Measurements from ENCODE around the gene SLC2A10. TPM values are rescaled to one million over a fixed set of nuclear protein-coding genes. Genes with fewer than 3 reads are reported as not detected.

The SLC2A10 gene
- total RNA-seq (ENCODE audit: unreplicated experiment): 19.4 TPM
- long read RNA-seq, full-length matches to known transcripts: 1 of 1 reads
- long read RNA-seq, partial matches to known transcripts: 0 of 1 reads
- long read RNA-seq, other reads (novel, unspliced or antisense): 0 of 1 reads

- peak within 1 kb of the TSS; percentile 93 for H3K4me3 Mint-ChIP-seq (ENCODE audit: unreplicated experiment)
- peak; percentile 72 for DNase-seq (ENCODE audit: low spot score)
- peak within 1 kb of the TSS; percentile 53 for H3K27ac Mint-ChIP-seq (ENCODE audit: unreplicated experiment)
- H3K9me3 Mint-ChIP-seq (ENCODE audit: unreplicated experiment): no peaks in the 10 kb centered on the region
- TF ChIP-seq, protein P1, sequence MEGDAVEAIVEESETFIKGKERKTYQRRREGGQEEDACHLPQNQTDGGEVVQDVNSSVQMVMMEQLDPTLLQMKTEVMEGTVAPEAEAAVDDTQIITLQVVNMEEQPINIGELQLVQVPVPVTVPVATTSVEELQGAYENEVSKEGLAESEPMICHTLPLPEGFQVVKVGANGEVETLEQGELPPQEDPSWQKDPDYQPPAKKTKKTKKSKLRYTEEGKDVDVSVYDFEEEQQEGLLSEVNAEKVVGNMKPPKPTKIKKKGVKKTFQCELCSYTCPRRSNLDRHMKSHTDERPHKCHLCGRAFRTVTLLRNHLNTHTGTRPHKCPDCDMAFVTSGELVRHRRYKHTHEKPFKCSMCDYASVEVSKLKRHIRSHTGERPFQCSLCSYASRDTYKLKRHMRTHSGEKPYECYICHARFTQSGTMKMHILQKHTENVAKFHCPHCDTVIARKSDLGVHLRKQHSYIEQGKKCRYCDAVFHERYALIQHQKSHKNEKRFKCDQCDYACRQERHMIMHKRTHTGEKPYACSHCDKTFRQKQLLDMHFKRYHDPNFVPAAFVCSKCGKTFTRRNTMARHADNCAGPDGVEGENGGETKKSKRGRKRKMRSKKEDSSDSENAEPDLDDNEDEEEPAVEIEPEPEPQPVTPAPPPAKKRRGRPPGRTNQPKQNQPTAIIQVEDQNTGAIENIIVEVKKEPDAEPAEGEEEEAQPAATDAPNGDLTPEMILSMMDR (IDR thresholded peaks at IDR 0.05; ENCODE audit: unreplicated experiment): no peak
- H3K36me3 Mint-ChIP-seq (ENCODE audit: low read depth, unreplicated experiment): peaks cover 13% of the 10 kb centered on the region
- peaks cover 5% of the 10 kb centered on the region for H3K27me3 Mint-ChIP-seq (ENCODE audit: unreplicated experiment)
- peaks cover 31% of the 10 kb centered on the region for H3K4me1 Mint-ChIP-seq (ENCODE audit: unreplicated experiment)
Measured at GRCh38 chr20:46709459-46710152, at the start of gene SLC2A10. TSS of gene SLC2A10 (plus strand) at chr20:46709649. CDS start at chr20:46709737, 88 bp downstream.

- Mint-ChIP-seq H3K4me3 (ENCODE audit: unreplicated experiment) (no peak overlapping the region), H3K9me3 (ENCODE audit: unreplicated experiment) (no peaks in the 10 kb centered on the region), H3K27me3 (ENCODE audit: unreplicated experiment) (no peaks in the 10 kb centered on the region), H3K4me1 (ENCODE audit: unreplicated experiment) (no peaks in the 10 kb centered on the region), H3K27ac (ENCODE audit: unreplicated experiment) (no peak overlapping the region), H3K36me3 (ENCODE audit: low read depth, unreplicated experiment) (no peaks in the 10 kb centered on the region)
- DNase-seq (ENCODE audit: low spot score): no peak
- TF ChIP-seq, protein P1 (IDR thresholded peaks at IDR 0.05; ENCODE audit: unreplicated experiment): no peak
Measured at GRCh38 chr20:46660487-46660886, 49.0 kb upstream of the SLC2A10 start.

DNA sequence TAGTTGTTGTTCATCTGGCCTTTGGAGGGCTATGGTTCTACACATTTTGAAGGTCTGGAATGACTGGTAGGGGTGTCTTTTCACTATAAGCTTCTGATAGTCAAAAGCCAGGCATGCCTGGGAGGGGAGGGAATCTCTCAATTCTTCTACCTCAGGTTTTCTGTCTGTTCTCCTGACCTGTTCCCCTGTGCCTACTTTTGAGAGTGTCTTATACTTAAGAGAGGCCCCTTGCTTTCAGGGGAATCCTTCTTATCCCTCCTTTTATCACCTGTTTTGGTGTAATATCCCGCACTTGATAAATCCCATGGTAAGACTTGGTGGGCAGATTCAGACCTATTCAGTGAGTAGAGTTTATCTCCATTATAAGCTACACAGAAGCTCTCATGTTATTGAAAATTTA is 47.8 kb upstream of the SLC2A10 start:
- Mint-ChIP-seq H3K36me3 (ENCODE audit: low read depth, unreplicated experiment) (no peaks in the 10 kb centered on the region), H3K9me3 (ENCODE audit: unreplicated experiment) (no peaks in the 10 kb centered on the region), H3K27ac (ENCODE audit: unreplicated experiment) (no peak overlapping the region), H3K27me3 (ENCODE audit: unreplicated experiment) (no peaks in the 10 kb centered on the region), H3K4me3 (ENCODE audit: unreplicated experiment) (no peak overlapping the region), H3K4me1 (ENCODE audit: unreplicated experiment) (no peaks in the 10 kb centered on the region)
- TF ChIP-seq, protein P1 (IDR thresholded peaks at IDR 0.05; ENCODE audit: unreplicated experiment): no peak
- no peak for DNase-seq (ENCODE audit: low spot score)

DNA sequence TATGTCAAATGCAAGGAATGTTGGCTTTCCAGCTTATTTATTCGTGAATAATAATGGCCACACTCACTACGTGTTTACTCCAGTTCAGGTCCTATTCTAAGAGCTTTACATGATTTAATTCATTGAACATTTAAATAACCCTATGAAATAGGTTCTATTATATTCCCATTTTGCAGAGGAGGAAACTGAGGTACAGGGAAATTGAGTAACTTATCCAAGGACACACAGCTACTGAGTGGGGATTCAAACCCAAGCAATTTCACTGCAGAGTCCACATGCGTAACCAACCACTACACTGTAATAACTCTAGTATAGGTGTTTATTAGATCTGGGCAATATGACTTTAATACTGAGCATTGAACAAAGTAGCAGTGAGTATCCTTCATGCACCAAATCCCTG is 45.9 kb upstream of the SLC2A10 start:
- Mint-ChIP-seq H3K27ac (ENCODE audit: unreplicated experiment) (no peak overlapping the region), H3K9me3 (ENCODE audit: unreplicated experiment) (no peaks in the 10 kb centered on the region), H3K4me1 (ENCODE audit: unreplicated experiment) (no peaks in the 10 kb centered on the region), H3K4me3 (ENCODE audit: unreplicated experiment) (no peak overlapping the region), H3K27me3 (ENCODE audit: unreplicated experiment) (no peaks in the 10 kb centered on the region), H3K36me3 (ENCODE audit: low read depth, unreplicated experiment) (no peaks in the 10 kb centered on the region)
- TF ChIP-seq, protein P1 (IDR thresholded peaks at IDR 0.05; ENCODE audit: unreplicated experiment): no peak
- DNase-seq (ENCODE audit: low spot score): no peak

DNA sequence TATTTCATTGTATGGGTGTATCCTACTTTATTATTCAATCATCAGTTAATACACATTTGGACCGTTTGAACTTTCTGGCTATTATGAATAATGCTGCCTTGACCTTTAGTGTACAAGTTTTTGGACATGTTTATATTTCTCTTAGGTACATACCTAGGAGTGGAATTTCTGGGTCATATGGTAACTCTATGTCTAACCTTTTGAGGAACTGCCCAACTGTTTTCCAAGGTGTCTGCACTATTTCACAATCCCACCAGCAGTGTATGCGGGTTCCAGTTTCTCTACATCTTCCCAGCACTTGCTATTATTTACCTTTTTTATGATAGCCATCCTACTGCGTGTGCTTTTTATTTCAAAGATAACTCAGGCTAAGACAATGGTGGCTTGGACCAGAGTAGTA is 43.8 kb upstream of the SLC2A10 start:
- H3K27me3 Mint-ChIP-seq (ENCODE audit: unreplicated experiment): no peaks in the 10 kb centered on the region
- no peaks in the 10 kb centered on the region for H3K9me3 Mint-ChIP-seq (ENCODE audit: unreplicated experiment)
- no peak overlapping the region for H3K27ac Mint-ChIP-seq (ENCODE audit: unreplicated experiment)
- TF ChIP-seq, protein P1 (IDR thresholded peaks at IDR 0.05; ENCODE audit: unreplicated experiment): no peak
- H3K36me3 Mint-ChIP-seq (ENCODE audit: low read depth, unreplicated experiment): peaks cover 3% of the 10 kb centered on the region
- no peaks in the 10 kb centered on the region for H3K4me1 Mint-ChIP-seq (ENCODE audit: unreplicated experiment)
- no peak for DNase-seq (ENCODE audit: low spot score)
- H3K4me3 Mint-ChIP-seq (ENCODE audit: unreplicated experiment): no peak overlapping the region

Data from endothelial cell (in vitro differentiated cells).